Hematopoietic multipotent progenitor cell treated with erythropoietin and hydrocortisone succinate and interleukin-3 and kit ligand, for 6 days (in vitro differentiated cells): Measurements from ENCODE around the gene DNMT3B.
"Not testable (repeated sequence)": the region's sequence is repeated elsewhere in the genome, so short reads cannot be mapped to it uniquely, and the experiment has no call there.

Source experiments
- DNase-seq: peaks from one replicate; pipeline ENCODE4 v3.0.0-alpha.2; 2015

The DNMT3B gene

GRCh38 chr20:32792316-32792715 is 30.1 kb downstream of the DNMT3B start:
- DNase-seq, result peak; percentile 39

GRCh38 chr20:32792731-32793458 is 30.7 kb downstream of the DNMT3B start:
- no peak for DNase-seq

- no peak for DNase-seq
Measured at GRCh38 chr20:32796383-32796948, 34.3 kb downstream of the DNMT3B start.

GRCh38 chr20:32796981-32797451 is 34.8 kb downstream of the DNMT3B start:
- DNase-seq, result no peak

- not testable (repeated sequence) for DNase-seq
Measured at GRCh38 chr20:32797571-32797970, 35.4 kb downstream of the DNMT3B start.

GRCh38 chr20:32798046-32798981 is 36.1 kb downstream of the DNMT3B start:
- no peak for DNase-seq

GRCh38 chr20:32803092-32803491 is 40.9 kb downstream of the DNMT3B start:
- no peak for DNase-seq

GRCh38 chr20:32804022-32804715 is 42.0 kb downstream of the DNMT3B start:
- DNase-seq, result peak; percentile 26

- DNase-seq, result no peak
Measured at GRCh38 chr20:32804817-32805216, 42.6 kb downstream of the DNMT3B start.

- DNase-seq, result peak; percentile 64
Measured at GRCh38 chr20:32805721-32806120, 43.5 kb downstream of the DNMT3B start.

- DNase-seq, result no peak
Measured at GRCh38 chr20:32806356-32806755, 44.2 kb downstream of the DNMT3B start.

- DNase-seq, result no peak
Measured at GRCh38 chr20:32807706-32808105, 45.5 kb downstream of the DNMT3B start.

- no peak for DNase-seq
Measured at GRCh38 chr20:32808438-32808837, 46.3 kb downstream of the DNMT3B start.

GRCh38 chr20:32809907-32810306 is 47.7 kb downstream of the DNMT3B start:
- DNase-seq, result no peak

GRCh38 chr20:32810941-32811340 is 48.8 kb downstream of the DNMT3B start:
- no peak for DNase-seq

- no peak for DNase-seq
Measured at GRCh38 chr20:32811886-32812285, 49.7 kb downstream of the DNMT3B start.

- peak; percentile 77 for DNase-seq
Measured at GRCh38 chr20:32819992-32820697, 58.0 kb downstream of the DNMT3B start.

- DNase-seq, result no peak
Measured at GRCh38 chr20:32820698-32821377, 58.7 kb downstream of the DNMT3B start.

- DNase-seq, result no peak
Measured at GRCh38 chr20:32822225-32822624, 60.0 kb downstream of the DNMT3B start.

- peak; percentile 35 for DNase-seq
Measured at GRCh38 chr20:32823078-32823477, 60.9 kb downstream of the DNMT3B start.
